A673 (cell line): ENCODE results near the gene STAMBPL1. TPM values are rescaled to one million over a fixed set of nuclear protein-coding genes. Genes with fewer than 3 reads are reported as not detected.

ENCODE experiments used
- BruUV-seq: library from RNA; stranded (reverse); fragments of 400-500 nt; replicated peaks from 2 replicates; lab custom pipeline; 2021; lab: Mats Ljungman, UMichigan
- CTCF ChIA-PET: fragments of 300-600 bp; sonication (Branson Sonifier 250); formaldehyde crosslinking; loops from one replicate; lab custom pipeline; 2022; ENCODE audit warnings: antibody characterized with exemption; lab: Charles Lee
- POLR2A ChIA-PET: fragments of 300-600 bp; sonication (Branson Sonifier 250); formaldehyde crosslinking; loops from one replicate; lab custom pipeline; 2022; ENCODE audit warnings: antibody characterized with exemption; ENCODE audit not compliant: low non-redundant PET; lab: Charles Lee
- DNase-seq: peaks from one replicate; pipeline ENCODE4 v3.0.0-alpha.2; 2015; ENCODE audit warnings: low spot score
- H3K27ac ChIP-seq: fragments of 200-600 bp; sonication (generic); 2 replicates; pipeline ENCODE4 v1.5.1; 2016; ENCODE audit warnings: mixed run types, low read depth, mild to moderate bottlenecking, mixed read lengths, antibody characterized with exemption, low read length; ENCODE audit not compliant: poor library complexity, severe bottlenecking
- H3K27me3 ChIP-seq: fragments of 200-600 bp; sonication (generic); replicated peaks from 2 replicates; pipeline ENCODE4 v1.6.1; 2017; ENCODE audit warnings: mixed run types, low read depth, mild to moderate bottlenecking, mixed read lengths, antibody characterized with exemption, low read length; ENCODE audit not compliant: insufficient read depth, poor library complexity
- H3K36me3 ChIP-seq: fragments of 200-600 bp; sonication (generic); 2 replicates; pipeline ENCODE4 v1.6.1; 2016; ENCODE audit warnings: mixed run types, mild to moderate bottlenecking, mixed read lengths, antibody characterized with exemption, low read length; ENCODE audit not compliant: insufficient read depth, poor library complexity, severe bottlenecking
- H3K4me1 ChIP-seq: fragments of 200-600 bp; sonication (generic); 2 replicates; pipeline ENCODE4 v1.6.1; 2017; ENCODE audit warnings: mixed run types, mild to moderate bottlenecking, mixed read lengths, antibody characterized with exemption, low read length; ENCODE audit not compliant: insufficient read depth, poor library complexity, severe bottlenecking
- H3K4me3 ChIP-seq: fragments of 200-600 bp; sonication (generic); 2 replicates; pipeline ENCODE4 v1.5.1; 2016; ENCODE audit warnings: low read depth, mixed run types, mild to moderate bottlenecking, mixed read lengths, low read length; ENCODE audit not compliant: poor library complexity, severe bottlenecking
- H3K9me3 ChIP-seq: fragments of 200-600 bp; sonication (generic); 2 replicates; pipeline ENCODE4 v1.6.1; 2016; ENCODE audit warnings: mixed run types, low read depth, mild to moderate bottlenecking, mixed read lengths, antibody characterized with exemption, low read length; ENCODE audit not compliant: poor library complexity, severe bottlenecking
- CTCF ChIP-seq: fragments of 300-800, 200-600 bp; sonication (generic); conservative IDR thresholded peaks from 2 replicates; pipeline ENCODE4 v1.5.1; 2017; ENCODE audit warnings: low read depth, mild to moderate bottlenecking, antibody characterized with exemption, low read length, moderate library complexity, mixed read lengths
- EZH2 ChIP-seq: fragments of 200-600 bp; sonication (generic); IDR thresholded peaks from 2 replicates; pipeline ENCODE4 v1.6.1; 2017; ENCODE audit warnings: borderline replicate concordance, low read depth, mild to moderate bottlenecking, mixed read lengths, antibody characterized with exemption, low read length; ENCODE audit not compliant: poor library complexity, severe bottlenecking
- intact Hi-C: fragments of 100-400 bp; cut with micrococcal nuclease; formaldehyde crosslinking; loops from one replicate; pipeline ENCODE4 v1.10.0; 2022; ENCODE audit not compliant: unreplicated experiment
- total RNA-seq: library from RNA; stranded (reverse); gene quantifications from 2 replicates; pipeline ENCODE4 v1.2.3, GENCODE V29; 2021

STAMBPL1 gene
- total RNA-seq, 1 experiment from 2014 or later: 71.8 TPM

GRCh38 chr10:88865281-88865876 is 14.7 kb upstream of the STAMBPL1 start:
- peaks cover 10% of the 10 kb centered on the region for H3K4me1 ChIP-seq
- ChIA-PET POLR2A (no interaction called here), CTCF (interaction anchor here (0.6 to 1.0 kb wide), 2 partner anchors 10 to 14 kb away, joined by 4 read pairs; no protein-coding TSS in a partner anchor)
- no peak for TF ChIP-seq EZH2
- TF ChIP-seq CTCF: peak; percentile 48
- H3K27me3 ChIP-seq: no peaks in the 10 kb centered on the region
- intact Hi-C loops: no loop called here
- no TSS peak for BruUV-seq
- DNase-seq: peak; percentile 39
- no peaks in the 10 kb centered on the region for H3K36me3 ChIP-seq
- H3K9me3 ChIP-seq: no peaks in the 10 kb centered on the region
- H3K27ac ChIP-seq: no peak overlapping the region
- no peak overlapping the region for H3K4me3 ChIP-seq

GRCh38 chr10:88866454-88866853 is 13.6 kb upstream of the STAMBPL1 start:
- TF ChIP-seq CTCF: no peak
- no peak for TF ChIP-seq EZH2
- POLR2A ChIA-PET: no interaction called here
- Histone ChIP-seq H3K36me3 (no peaks in the 10 kb centered on the region), H3K4me3 (no peak overlapping the region), H3K9me3 (no peaks in the 10 kb centered on the region), H3K4me1 (peaks cover 10% of the 10 kb centered on the region), H3K27ac (no peak overlapping the region), H3K27me3 (no peaks in the 10 kb centered on the region)
- BruUV-seq: no TSS peak
- intact Hi-C loops: no loop called here
- DNase-seq: no peak
- CTCF ChIA-PET: no interaction called here

GRCh38 chr10:88870089-88870488 is 10.0 kb upstream of the STAMBPL1 start:
- Histone ChIP-seq H3K4me3 (no peak overlapping the region), H3K27me3 (no peaks in the 10 kb centered on the region), H3K9me3 (no peaks in the 10 kb centered on the region), H3K4me1 (peaks cover 30% of the 10 kb centered on the region), H3K27ac (no peak overlapping the region), H3K36me3 (no peaks in the 10 kb centered on the region)
- no peak for TF ChIP-seq EZH2
- TF ChIP-seq CTCF: no peak
- BruUV-seq: no TSS peak
- intact Hi-C loops: no loop called here
- CTCF ChIA-PET: no interaction called here
- POLR2A ChIA-PET: no interaction called here
- DNase-seq: no peak
